PFSK-1 (cell line): Measurements from ENCODE around the gene TPCN1.

Source experiments
- REST ChIP-seq, 2 experiments: IDR thresholded peaks; 2 replicates each; pipeline versions ENCODE4 v1.6.1 to v1.8.0; 2011 to 2012; ENCODE audit warnings: low read depth in 2 of 2, low read length in 2 of 2, control low read depth in 1 of 2, inconsistent platforms in 1 of 2, mild to moderate bottlenecking in 1 of 2, moderate library complexity in 1 of 2; ENCODE audit not compliant: insufficient read depth in 1 of 2
- TAF1 ChIP-seq: IDR thresholded peaks from 2 replicates; pipeline ENCODE4 v1.6.1; 2012; ENCODE audit warnings: low read length, control low read depth, borderline replicate concordance; ENCODE audit not compliant: insufficient read depth

DNA sequence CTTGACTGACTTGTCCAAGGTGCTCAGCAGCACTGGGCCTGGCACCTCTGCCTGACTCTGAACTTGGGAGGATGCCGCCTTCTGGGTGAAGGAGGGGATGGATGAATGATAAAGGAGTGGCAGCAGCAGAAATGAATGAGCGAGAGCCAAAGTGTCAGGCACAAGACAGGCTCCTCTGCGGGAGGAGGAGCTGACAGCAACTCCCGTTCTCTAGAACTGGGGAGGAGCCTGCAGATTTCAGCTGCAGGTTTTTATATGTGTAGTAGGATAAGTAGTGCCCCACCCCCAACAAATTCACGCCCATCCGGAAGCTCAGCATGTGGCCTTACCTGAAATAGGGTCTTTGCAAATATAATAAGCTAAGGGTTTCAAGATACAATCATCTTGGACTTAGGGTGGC lies 80.5 kb downstream of the TPCN1 start:
- TF ChIP-seq REST (IDR thresholded peaks at IDR 0.05; ENCODE audit: insufficient read depth in 1 of 2, low read depth in 2 of 2, low read length in 2 of 2) (no peak), TAF1 (no peak)
